ENCODE measurements around the gene PLEKHA5.

Gene PLEKHA5

DNA sequence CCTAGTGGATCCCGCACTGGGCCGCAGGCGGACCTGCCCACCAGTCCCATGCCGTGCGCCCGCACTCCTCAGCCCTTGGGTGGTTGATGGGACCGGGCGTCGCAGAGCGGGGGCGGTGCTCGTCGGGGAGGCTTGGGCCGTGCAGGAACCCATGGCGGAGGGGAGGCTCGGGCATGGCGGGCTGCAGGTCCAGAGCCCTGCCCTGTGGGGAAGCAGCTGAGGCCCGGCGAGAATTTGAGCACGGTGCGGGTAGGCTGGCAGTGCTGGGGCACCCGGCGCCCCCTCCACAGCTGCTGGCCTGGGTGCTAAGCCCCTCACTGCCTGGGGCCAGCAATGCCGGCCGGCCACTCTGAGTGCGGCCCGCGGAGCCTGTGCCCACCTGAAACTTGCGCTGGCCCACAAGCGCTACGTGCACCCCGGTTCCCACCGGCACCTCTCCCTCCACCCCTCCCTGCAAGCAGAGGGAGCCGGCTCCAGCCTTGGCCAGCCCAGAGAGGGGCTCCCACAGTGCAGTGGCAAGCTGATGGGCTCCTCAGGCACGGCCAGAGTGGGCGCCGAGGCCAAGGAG lies 100.8 kb downstream of the PLEKHA5 start:
- H3K27ac Mint-ChIP-seq: no peak overlapping the region
- peaks cover 0 to 3% of the 10 kb centered on the region in 2 donors for H3K9me3 Mint-ChIP-seq
- H3K36me3 Mint-ChIP-seq: peaks cover 4 to 5% of the 10 kb centered on the region in 2 donors
- ATAC-seq (replicated peaks) (no peak), DNase-seq (no peak)
- H3K27me3 Mint-ChIP-seq: no peaks in the 10 kb centered on the region
- H3K4me3 Mint-ChIP-seq: no peak overlapping the region
- peaks cover 5 to 20% of the 10 kb centered on the region in 2 donors for H3K4me1 Mint-ChIP-seq

- DNase-seq: no peak
- Mint-ChIP-seq H3K4me3 (no peak overlapping the region), H3K9me3 (peaks cover 0 to 3% of the 10 kb centered on the region in 2 donors), H3K27ac (no peak overlapping the region), H3K36me3 (peaks cover 4 to 5% of the 10 kb centered on the region in 2 donors), H3K27me3 (no peaks in the 10 kb centered on the region), H3K4me1 (peaks cover 5 to 25% of the 10 kb centered on the region in 2 donors)
- no peak for ATAC-seq (replicated peaks)
These were observed 101.4 kb downstream of the PLEKHA5 start for GRCh38 chr12:19230896-19231295.

DNA sequence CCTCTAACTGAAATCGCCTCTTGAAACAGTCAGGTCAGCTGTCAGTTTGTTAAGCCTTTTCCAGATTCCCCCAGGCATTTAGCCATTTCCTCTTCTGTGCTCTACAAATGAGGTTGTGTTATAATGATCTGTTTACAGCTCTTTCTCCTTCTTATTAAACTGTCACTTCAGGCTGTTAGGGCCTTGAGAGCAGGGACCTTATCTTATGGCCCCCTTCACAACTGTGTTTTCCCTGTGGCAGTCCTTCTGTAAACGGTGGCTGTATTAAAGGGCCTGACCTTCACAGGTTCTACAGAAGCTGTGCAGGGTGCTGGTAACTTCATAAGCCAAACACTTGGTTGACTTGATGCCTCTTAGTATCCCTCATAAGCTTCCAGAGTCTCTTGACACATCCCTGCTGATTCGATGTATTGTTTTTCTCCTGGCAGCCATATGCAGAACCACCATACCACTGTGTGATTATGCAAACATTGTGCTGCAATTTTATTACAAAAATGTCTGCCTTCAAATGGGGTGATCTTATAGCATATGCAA lies 104.7 kb downstream of the PLEKHA5 start:
- peak; percentile 35 to 46 for ATAC-seq (replicated peaks)
- DNase-seq: no peak
- Mint-ChIP-seq H3K9me3 (no peaks in the 10 kb centered on the region), H3K4me1 (peaks cover 4 to 38% of the 10 kb centered on the region in 2 donors), H3K27ac (no peak overlapping the region), H3K4me3 (no peak overlapping the region), H3K27me3 (no peaks in the 10 kb centered on the region), H3K36me3 (peaks cover 2 to 3% of the 10 kb centered on the region in 2 donors)

GRCh38 chr12:19234981-19235871 lies 105.7 kb downstream of the PLEKHA5 start:
- Mint-ChIP-seq H3K4me1 (peaks cover 4 to 39% of the 10 kb centered on the region in 2 donors), H3K4me3 (peak overlapping the region in 1 of 2 donors; percentile 56), H3K27me3 (no peaks in the 10 kb centered on the region), H3K9me3 (no peaks in the 10 kb centered on the region), H3K27ac (no peak overlapping the region), H3K36me3 (peaks cover 0 to under 1% of the 10 kb centered on the region in 2 donors)
- ATAC-seq (replicated peaks) (peak; percentile 65 to 80), DNase-seq (no peak)

DNA sequence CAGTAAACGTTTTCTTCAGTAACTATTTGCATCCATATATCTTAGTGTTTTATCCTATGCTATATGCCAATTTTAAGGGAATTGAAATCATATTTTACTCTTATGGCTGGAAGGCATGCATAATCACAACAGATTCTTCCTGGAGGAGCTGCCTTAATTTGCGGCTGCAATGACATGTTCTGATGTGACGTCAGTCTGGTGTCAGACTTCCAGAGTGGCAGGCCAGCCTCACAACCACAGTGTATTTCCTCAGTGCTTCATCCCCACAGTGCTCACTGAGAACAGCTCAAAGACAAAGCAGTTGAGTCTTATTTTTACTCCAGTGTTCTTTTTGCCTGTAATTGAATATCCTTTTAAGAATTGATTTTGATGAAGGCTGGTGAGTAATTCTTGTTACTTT lies 107.1 kb downstream of the PLEKHA5 start:
- Mint-ChIP-seq H3K4me3 (no peak overlapping the region), H3K4me1 (peaks cover 4 to 39% of the 10 kb centered on the region in 2 donors), H3K27ac (no peak overlapping the region), H3K36me3 (no peaks in the 10 kb centered on the region), H3K27me3 (no peaks in the 10 kb centered on the region), H3K9me3 (no peaks in the 10 kb centered on the region)
- ATAC-seq (replicated peaks): no peak
- DNase-seq: no peak

DNA sequence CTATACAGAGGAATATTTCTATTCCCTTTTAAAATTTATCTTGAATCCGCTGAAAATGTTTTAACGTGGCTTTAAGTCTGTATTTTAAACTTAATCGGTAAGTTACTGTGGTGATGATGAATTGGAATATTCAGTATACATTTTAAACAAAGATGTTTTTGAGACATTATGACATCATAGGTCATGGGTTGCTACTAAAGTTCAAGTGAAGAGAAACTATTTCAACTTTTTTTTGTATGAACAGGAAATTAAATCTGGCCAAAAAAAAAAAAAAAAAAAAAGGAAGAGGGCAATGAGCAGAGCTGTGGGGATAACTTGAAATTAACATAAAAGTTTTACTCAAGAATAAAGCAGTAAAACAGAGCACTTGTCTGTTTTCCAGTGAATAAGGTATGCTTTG lies 109.0 kb downstream of the PLEKHA5 start:
- ATAC-seq (replicated peaks) (peak in 1 of 2 donors; percentile 29), DNase-seq (no peak)
- Mint-ChIP-seq H3K27ac (no peak overlapping the region), H3K9me3 (no peaks in the 10 kb centered on the region), H3K4me3 (no peak overlapping the region), H3K27me3 (no peaks in the 10 kb centered on the region), H3K4me1 (peaks cover 6 to 42% of the 10 kb centered on the region in 2 donors), H3K36me3 (no peaks in the 10 kb centered on the region)

DNA sequence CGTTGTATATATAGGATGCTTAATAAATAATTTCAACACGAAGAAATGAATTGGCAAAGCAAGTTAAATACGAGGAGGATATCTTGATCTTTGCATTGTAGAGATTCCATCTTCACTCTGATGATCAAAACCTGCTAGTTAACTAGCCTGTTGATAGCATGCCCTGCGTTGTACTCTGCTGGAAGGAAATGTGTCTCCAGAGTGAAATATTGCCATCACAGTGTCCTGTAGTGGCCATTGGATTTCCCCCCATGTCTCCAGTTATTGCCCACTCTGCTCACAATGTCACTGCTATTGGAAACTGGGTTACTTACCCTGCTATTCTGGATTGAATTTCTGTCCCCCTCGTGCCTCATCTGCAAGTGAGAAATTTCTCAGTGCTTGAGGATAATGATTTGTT lies 109.6 kb downstream of the PLEKHA5 start:
- H3K4me1 Mint-ChIP-seq: peaks cover 6 to 38% of the 10 kb centered on the region in 2 donors
- H3K4me3 Mint-ChIP-seq: no peak overlapping the region
- no peaks in the 10 kb centered on the region for H3K36me3 Mint-ChIP-seq
- ATAC-seq (replicated peaks) (no peak), DNase-seq (no peak)
- H3K27ac Mint-ChIP-seq: no peak overlapping the region
- H3K27me3 Mint-ChIP-seq: no peaks in the 10 kb centered on the region
- H3K9me3 Mint-ChIP-seq: no peaks in the 10 kb centered on the region

GRCh38 chr12:19239616-19240234 lies 110.2 kb downstream of the PLEKHA5 start:
- H3K36me3 Mint-ChIP-seq: no peaks in the 10 kb centered on the region
- no peaks in the 10 kb centered on the region for H3K9me3 Mint-ChIP-seq
- ATAC-seq (replicated peaks) (no peak), DNase-seq (no peak)
- peaks cover 3 to 31% of the 10 kb centered on the region in 2 donors for H3K4me1 Mint-ChIP-seq
- H3K27ac Mint-ChIP-seq: no peak overlapping the region
- H3K4me3 Mint-ChIP-seq: no peak overlapping the region
- no peaks in the 10 kb centered on the region for H3K27me3 Mint-ChIP-seq

GRCh38 chr12:19242581-19242980 lies 113.0 kb downstream of the PLEKHA5 start:
- no peak overlapping the region for H3K27ac Mint-ChIP-seq
- H3K9me3 Mint-ChIP-seq: no peaks in the 10 kb centered on the region
- ATAC-seq (replicated peaks) (peak in 1 of 2 donors; percentile 38), DNase-seq (no peak)
- no peak overlapping the region for H3K4me3 Mint-ChIP-seq
- H3K4me1 Mint-ChIP-seq: peaks cover 3 to 18% of the 10 kb centered on the region in 2 donors
- H3K36me3 Mint-ChIP-seq: no peaks in the 10 kb centered on the region
- no peaks in the 10 kb centered on the region for H3K27me3 Mint-ChIP-seq

- Mint-ChIP-seq H3K4me1 (peaks cover 3 to 16% of the 10 kb centered on the region in 2 donors), H3K36me3 (no peaks in the 10 kb centered on the region), H3K27ac (no peak overlapping the region), H3K27me3 (no peaks in the 10 kb centered on the region), H3K4me3 (no peak overlapping the region), H3K9me3 (no peaks in the 10 kb centered on the region)
- DNase-seq: no peak
- ATAC-seq (replicated peaks): no peak
These were observed 114.0 kb downstream of the PLEKHA5 start for GRCh38 chr12:19243551-19243950.

DNA sequence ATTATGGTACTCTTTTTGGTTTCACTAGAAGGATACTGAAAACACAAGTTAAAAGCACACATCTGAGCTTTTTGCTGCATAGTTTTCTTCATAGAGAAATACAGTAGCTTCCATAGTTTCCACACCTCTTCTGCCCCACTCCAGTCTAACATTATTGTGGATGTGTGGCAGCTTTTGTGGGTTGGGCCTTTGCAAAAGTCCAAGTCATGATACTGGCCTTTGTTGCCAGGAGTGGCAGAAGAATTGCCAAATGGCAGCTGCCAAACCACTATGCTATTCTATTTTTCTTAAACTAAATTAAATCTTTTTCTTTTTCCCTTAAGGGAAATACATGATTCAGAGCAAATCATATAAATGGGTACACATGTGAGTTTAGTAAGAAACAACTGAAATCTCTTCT lies 114.8 kb downstream of the PLEKHA5 start:
- no peak overlapping the region for H3K4me3 Mint-ChIP-seq
- peaks cover 3 to 8% of the 10 kb centered on the region in 2 donors for H3K4me1 Mint-ChIP-seq
- no peak overlapping the region for H3K27ac Mint-ChIP-seq
- H3K27me3 Mint-ChIP-seq: no peaks in the 10 kb centered on the region
- H3K9me3 Mint-ChIP-seq: no peaks in the 10 kb centered on the region
- ATAC-seq (replicated peaks) (no peak), DNase-seq (no peak)
- no peaks in the 10 kb centered on the region for H3K36me3 Mint-ChIP-seq

DNA sequence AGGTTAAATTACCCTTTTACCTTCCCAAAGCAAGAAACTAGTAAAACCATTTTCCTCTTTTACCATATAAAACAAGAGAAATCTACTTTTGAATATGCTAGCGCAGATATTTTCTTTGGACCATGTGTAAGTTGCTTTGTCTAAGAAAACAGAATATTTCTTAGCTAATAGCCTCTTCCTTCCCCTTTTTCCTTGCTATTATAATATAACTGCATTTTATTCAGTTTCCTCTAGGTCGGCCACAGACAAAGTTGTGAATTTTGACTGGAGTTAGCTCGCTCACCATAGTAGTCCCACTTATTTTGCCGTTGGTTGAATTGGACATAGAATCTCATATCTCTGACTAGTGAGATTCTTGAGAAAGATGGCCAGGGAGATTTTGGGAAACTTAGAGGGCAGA lies 115.6 kb downstream of the PLEKHA5 start:
- no peaks in the 10 kb centered on the region for H3K9me3 Mint-ChIP-seq
- no peaks in the 10 kb centered on the region for H3K27me3 Mint-ChIP-seq
- H3K4me1 Mint-ChIP-seq: peaks cover 3 to 8% of the 10 kb centered on the region in 2 donors
- H3K27ac Mint-ChIP-seq: no peak overlapping the region
- H3K36me3 Mint-ChIP-seq: no peaks in the 10 kb centered on the region
- H3K4me3 Mint-ChIP-seq: no peak overlapping the region
- no peak for DNase-seq
- no peak for ATAC-seq (replicated peaks)

DNA sequence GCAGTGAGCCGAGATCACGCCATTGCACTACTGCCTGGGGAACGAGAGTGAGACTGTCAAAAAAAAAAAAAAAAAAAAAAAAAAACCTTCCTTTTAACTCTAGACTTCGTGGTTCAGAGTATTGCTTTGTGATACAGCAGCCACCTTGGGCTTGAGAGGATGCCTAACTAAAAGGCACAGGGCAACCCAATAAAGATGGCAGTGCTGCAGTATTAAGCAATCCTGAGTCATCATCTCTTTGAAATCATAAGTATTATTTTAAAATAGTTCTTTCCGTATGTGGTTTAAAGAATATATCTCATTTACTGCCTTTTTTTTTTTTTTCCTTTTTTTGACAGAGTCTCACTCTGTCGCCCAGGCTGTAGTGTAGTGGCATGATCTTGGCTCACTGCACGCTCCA lies 116.1 kb downstream of the PLEKHA5 start:
- H3K27me3 Mint-ChIP-seq: no peaks in the 10 kb centered on the region
- peaks cover 3 to 8% of the 10 kb centered on the region in 2 donors for H3K4me1 Mint-ChIP-seq
- H3K36me3 Mint-ChIP-seq: no peaks in the 10 kb centered on the region
- ATAC-seq (replicated peaks): no peak
- DNase-seq: no peak
- H3K9me3 Mint-ChIP-seq: no peaks in the 10 kb centered on the region
- no peak overlapping the region for H3K4me3 Mint-ChIP-seq
- no peak overlapping the region for H3K27ac Mint-ChIP-seq

DNA sequence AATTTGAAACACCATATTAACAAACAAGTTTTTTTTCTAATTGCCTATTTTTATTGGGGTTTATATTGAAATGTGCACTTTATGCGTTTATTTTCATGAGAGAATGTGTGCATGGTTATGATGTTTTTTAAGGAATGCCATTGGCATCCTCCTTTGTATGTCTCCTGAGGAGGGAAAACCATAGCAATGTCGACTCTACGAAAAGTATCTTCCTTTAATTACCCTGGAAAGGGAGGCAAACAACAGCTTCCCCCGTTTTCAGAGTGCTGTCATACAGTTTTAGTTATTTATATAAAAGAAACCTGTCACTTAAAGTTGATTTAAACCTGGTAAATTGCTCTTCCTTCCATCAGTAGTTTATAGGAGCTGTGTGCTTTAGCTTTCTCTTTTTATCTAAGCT lies 117.4 kb downstream of the PLEKHA5 start:
- no peaks in the 10 kb centered on the region for H3K36me3 Mint-ChIP-seq
- H3K27ac Mint-ChIP-seq: no peak overlapping the region
- no peaks in the 10 kb centered on the region for H3K9me3 Mint-ChIP-seq
- H3K4me1 Mint-ChIP-seq: peaks cover 3 to 8% of the 10 kb centered on the region in 2 donors
- no peak overlapping the region for H3K4me3 Mint-ChIP-seq
- DNase-seq (no peak), ATAC-seq (replicated peaks) (no peak)
- no peaks in the 10 kb centered on the region for H3K27me3 Mint-ChIP-seq
